GM12873 (cell line): ENCODE measurements around the gene IL17B.

ENCODE experiments used
- TF ChIP-seq, protein P1 (sequence below): IDR thresholded peaks from 2 replicates; pipeline ENCODE4 v1.5.1; 2012; ENCODE audit warnings: low read depth, mild to moderate bottlenecking, moderate library complexity, low read length, control low read depth; ENCODE audit not compliant: insufficient read depth; ENCODE audit errors: missing control alignments

IL17B gene

DNA sequence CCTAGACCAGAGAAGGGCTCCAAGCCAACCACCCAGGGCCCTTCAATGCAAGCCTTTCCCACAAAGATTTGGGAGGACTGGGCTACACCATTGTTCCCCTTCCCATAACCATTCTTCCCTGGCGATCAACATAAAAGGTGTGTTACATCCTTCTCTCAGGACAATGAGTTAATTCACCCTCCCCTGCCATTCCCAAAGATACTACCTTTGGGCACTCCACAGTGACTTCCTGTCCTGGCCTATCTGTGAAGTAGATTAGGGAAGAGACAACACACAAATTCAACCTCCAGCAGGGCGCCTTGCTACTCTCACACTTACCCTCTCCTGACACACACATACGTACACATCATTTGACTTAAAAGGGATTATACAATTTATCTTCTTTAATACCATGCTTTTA is 23.2 kb upstream of the IL17B start:
- TF ChIP-seq, protein P1, sequence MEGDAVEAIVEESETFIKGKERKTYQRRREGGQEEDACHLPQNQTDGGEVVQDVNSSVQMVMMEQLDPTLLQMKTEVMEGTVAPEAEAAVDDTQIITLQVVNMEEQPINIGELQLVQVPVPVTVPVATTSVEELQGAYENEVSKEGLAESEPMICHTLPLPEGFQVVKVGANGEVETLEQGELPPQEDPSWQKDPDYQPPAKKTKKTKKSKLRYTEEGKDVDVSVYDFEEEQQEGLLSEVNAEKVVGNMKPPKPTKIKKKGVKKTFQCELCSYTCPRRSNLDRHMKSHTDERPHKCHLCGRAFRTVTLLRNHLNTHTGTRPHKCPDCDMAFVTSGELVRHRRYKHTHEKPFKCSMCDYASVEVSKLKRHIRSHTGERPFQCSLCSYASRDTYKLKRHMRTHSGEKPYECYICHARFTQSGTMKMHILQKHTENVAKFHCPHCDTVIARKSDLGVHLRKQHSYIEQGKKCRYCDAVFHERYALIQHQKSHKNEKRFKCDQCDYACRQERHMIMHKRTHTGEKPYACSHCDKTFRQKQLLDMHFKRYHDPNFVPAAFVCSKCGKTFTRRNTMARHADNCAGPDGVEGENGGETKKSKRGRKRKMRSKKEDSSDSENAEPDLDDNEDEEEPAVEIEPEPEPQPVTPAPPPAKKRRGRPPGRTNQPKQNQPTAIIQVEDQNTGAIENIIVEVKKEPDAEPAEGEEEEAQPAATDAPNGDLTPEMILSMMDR, result no peak

DNA sequence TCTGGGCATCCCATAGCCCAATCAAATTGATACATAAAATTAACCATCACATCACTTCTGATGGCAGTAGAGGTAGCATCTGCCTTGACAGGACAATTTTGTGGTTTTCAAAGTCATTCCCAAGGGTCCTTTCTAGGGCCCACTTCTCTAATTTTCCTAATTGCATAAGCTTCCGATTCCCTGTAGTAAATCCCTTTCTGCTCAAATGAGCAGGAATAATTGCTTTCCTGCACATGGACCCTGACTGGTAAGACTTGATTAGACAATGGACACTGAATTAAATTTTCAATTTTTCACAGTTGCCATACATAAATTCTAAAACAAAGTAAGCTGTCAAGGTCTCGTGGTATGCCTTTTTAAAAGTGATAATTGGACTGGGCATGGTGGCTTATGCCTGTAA is 22.0 kb upstream of the IL17B start:
- TF ChIP-seq, protein P1, result no peak

- TF ChIP-seq, protein P1, result no peak
Observed at GRCh38 chr5:149400304-149400703, 21.2 kb upstream of the IL17B start.

DNA sequence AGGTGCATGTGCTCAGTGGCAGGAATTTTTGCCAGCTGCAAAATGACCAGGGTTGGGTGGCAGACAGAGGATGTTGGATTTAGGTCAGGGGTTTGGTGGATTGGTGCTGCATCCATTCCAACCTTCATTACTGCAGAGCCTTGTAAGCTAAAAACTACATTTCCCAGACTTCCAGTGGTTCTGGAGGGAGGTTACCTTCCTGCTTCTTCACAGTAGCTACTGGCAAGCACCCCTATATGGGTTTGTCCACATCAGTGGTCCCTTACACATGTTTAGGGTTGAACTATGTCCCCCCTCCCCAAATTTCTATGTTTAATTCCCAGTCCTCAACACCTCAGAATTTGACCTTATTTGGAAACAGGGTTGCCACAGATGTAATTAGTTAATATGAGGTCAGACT is 20.7 kb upstream of the IL17B start:
- TF ChIP-seq, protein P1, result no peak

GRCh38 chr5:149397530-149397929 is 18.4 kb upstream of the IL17B start:
- TF ChIP-seq, protein P1, result no peak

GRCh38 chr5:149392718-149393117 is 13.6 kb upstream of the IL17B start:
- TF ChIP-seq, protein P1, result no peak

DNA sequence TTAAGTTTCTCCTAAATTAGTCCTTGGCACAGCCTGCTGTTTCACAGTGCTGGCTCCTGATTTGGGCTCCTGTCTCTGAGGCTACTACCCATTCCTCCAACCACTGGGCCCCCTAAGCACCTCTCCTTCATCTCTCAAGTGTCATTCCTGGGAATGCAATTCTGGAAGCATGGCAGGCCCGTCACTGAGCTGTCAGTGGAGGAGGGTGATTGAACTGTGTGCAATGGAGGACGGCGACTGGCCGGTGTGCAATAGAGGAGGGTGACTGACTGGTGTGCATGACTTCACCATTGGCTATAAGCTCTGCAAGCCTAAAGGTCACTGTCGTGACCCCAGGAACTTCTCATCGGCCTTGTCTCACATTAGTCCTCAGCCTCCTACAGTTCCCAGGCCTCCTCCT is 12.4 kb upstream of the IL17B start:
- TF ChIP-seq, protein P1, result no peak
